K562 (cell line): ENCODE results near the gene TTC32.

Source experiments
- BCOR ChIP-seq: fragments of 450-650 bp; IDR thresholded peaks from 2 replicates; pipeline ENCODE4 v1.6.1; 2016
- FOS ChIP-seq: IDR thresholded peaks from 3 replicates; pipeline ENCODE4 v1.6.1; 2011; ENCODE audit not compliant: insufficient read length; ENCODE audit errors: extremely low read depth
- JUN ChIP-seq, 2 experiments: sonication (generic) in 1 of 2; formaldehyde crosslinking in 1 of 2; IDR thresholded peaks; 2 replicates each; pipeline versions ENCODE4 v1.6.1 to v1.8.0; 2012 to 2022; ENCODE audit warnings: borderline replicate concordance in 2 of 2, mild to moderate bottlenecking in 2 of 2, improper control_type of control experiment in 1 of 2, low read depth in 1 of 2, low read length in 1 of 2, missing genetic modification reagents in 1 of 2
- NFE2L1 ChIP-seq: fragments of 450-650 bp; IDR thresholded peaks from 2 replicates; pipeline ENCODE4 v1.6.1; 2016; ENCODE audit warnings: missing genetic modification characterization, low read depth, mild to moderate bottlenecking, missing compliant biosample characterization, moderate library complexity, borderline replicate concordance
- NFYB ChIP-seq: IDR thresholded peaks from 2 replicates; pipeline ENCODE4 v1.6.1; 2011; ENCODE audit warnings: mild to moderate bottlenecking, moderate library complexity; ENCODE audit not compliant: insufficient read length; ENCODE audit errors: extremely low read depth
- POLR2A ChIP-seq: fragments of 450-650 bp; conservative IDR thresholded peaks from 2 replicates; pipeline ENCODE4 v1.6.1; 2016
- RBM15 ChIP-seq: fragments of 200-400 bp; formaldehyde crosslinking; IDR thresholded peaks from 2 replicates; pipeline ENCODE4 v1.6.1; 2018; ENCODE audit warnings: mild to moderate bottlenecking, low read length, moderate library complexity; ENCODE audit not compliant: insufficient read depth
- RFX5 ChIP-seq: IDR thresholded peaks from 2 replicates; pipeline ENCODE4 v1.6.1; 2011; ENCODE audit warnings: low read depth, mild to moderate bottlenecking, improper control_type of control experiment, low read length
- SRSF9 ChIP-seq: fragments of 200-400 bp; formaldehyde crosslinking; IDR thresholded peaks from 2 replicates; pipeline ENCODE4 v1.6.1; 2017; ENCODE audit warnings: low read depth, low read length, borderline replicate concordance
- ZBTB7A ChIP-seq: IDR thresholded peaks from 2 replicates; pipeline ENCODE4 v1.6.1; 2011; ENCODE audit warnings: low read depth, mild to moderate bottlenecking, low read length, moderate library complexity, borderline replicate concordance; ENCODE audit not compliant: control insufficient read depth
- ZNF274 ChIP-seq: IDR thresholded peaks from 2 replicates; pipeline ENCODE4 v1.6.1; 2011; ENCODE audit warnings: low read depth, mild to moderate bottlenecking, low read length, moderate library complexity, borderline replicate concordance
- TF ChIP-seq, protein P1 (sequence below), 3 experiments: IDR thresholded peaks in 2 of 3; conservative IDR thresholded peaks in 1 of 3; 2 replicates each; pipeline ENCODE4 v1.5.1; 2011 to 2012; ENCODE audit warnings: low read length in 3 of 3, mild to moderate bottlenecking in 3 of 3, control low read depth in 2 of 3, improper control_type of control experiment in 1 of 3, inconsistent platforms in 1 of 3, low read depth in 1 of 3, mixed read lengths in 1 of 3, moderate library complexity in 1 of 3; ENCODE audit not compliant: insufficient read depth in 2 of 3
- TF ChIP-seq, protein P2 (sequence below): sonication (generic); formaldehyde crosslinking; IDR thresholded peaks from 2 replicates; pipeline ENCODE4 v1.9.0; 2022; ENCODE audit warnings: mild to moderate bottlenecking, missing genetic modification reagents

DNA sequence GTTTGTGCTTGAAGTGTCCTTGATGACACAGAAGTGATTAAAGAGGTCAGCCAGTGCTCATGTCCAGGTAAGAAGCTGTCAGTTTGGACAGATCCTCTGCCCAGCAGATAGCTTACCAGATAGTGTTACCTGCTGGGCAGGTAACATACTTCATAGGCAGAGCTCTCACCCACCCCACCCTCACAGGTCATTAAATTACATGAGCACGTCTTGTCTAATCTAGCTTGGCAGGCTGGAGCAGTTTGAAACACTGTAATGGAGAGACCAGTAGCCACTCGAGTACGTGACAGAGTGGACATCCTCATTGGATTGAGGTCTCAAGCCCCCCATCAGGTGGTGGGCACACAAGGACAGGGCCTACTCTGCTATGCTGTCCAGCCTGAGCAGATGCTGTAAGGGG is 27.1 kb downstream of the TTC32 start:
- TF ChIP-seq NFE2L1 (tag) (no peak), RFX5 (no peak), BCOR (no peak), ZBTB7A (no peak), FOS (no peak), RBM15 (no peak), NFYB (no peak), ZNF274 (no peak), POLR2A (no peak), JUN (IDR thresholded peaks at IDR 0.05; ENCODE audit: borderline replicate concordance, low read depth, low read length) (no peak), JUN (CRISPR knock-in tag; IDR thresholded peaks at IDR 0.05; ENCODE audit: borderline replicate concordance) (no peak), SRSF9 (no peak)
- TF ChIP-seq, protein P1, sequence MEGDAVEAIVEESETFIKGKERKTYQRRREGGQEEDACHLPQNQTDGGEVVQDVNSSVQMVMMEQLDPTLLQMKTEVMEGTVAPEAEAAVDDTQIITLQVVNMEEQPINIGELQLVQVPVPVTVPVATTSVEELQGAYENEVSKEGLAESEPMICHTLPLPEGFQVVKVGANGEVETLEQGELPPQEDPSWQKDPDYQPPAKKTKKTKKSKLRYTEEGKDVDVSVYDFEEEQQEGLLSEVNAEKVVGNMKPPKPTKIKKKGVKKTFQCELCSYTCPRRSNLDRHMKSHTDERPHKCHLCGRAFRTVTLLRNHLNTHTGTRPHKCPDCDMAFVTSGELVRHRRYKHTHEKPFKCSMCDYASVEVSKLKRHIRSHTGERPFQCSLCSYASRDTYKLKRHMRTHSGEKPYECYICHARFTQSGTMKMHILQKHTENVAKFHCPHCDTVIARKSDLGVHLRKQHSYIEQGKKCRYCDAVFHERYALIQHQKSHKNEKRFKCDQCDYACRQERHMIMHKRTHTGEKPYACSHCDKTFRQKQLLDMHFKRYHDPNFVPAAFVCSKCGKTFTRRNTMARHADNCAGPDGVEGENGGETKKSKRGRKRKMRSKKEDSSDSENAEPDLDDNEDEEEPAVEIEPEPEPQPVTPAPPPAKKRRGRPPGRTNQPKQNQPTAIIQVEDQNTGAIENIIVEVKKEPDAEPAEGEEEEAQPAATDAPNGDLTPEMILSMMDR (IDR thresholded peaks at IDR 0.05 in 2 of 3, conservative IDR thresholded peaks at IDR 0.05 in 1 of 3; ENCODE audit: insufficient read depth in 2 of 3, low read depth in 1 of 3, low read length in 3 of 3) = no peak
- TF ChIP-seq, protein P2, sequence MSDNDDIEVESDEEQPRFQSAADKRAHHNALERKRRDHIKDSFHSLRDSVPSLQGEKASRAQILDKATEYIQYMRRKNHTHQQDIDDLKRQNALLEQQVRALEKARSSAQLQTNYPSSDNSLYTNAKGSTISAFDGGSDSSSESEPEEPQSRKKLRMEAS (CRISPR knock-in tag) = no peak
